NOMO-1 (cell line): ENCODE data around the gene NCAM2.
"Not testable (repeated sequence)": the region's sequence is repeated elsewhere in the genome, so short reads cannot be mapped to it uniquely, and the experiment has no call there.

Experiments used
- DNase-seq, 2 experiments: peaks; one replicate each; lab custom pipeline; 2025; ENCODE audit not compliant: unreplicated experiment in 2 of 2; lab: John Stamatoyannopoulos, UW

The NCAM2 gene

DNA sequence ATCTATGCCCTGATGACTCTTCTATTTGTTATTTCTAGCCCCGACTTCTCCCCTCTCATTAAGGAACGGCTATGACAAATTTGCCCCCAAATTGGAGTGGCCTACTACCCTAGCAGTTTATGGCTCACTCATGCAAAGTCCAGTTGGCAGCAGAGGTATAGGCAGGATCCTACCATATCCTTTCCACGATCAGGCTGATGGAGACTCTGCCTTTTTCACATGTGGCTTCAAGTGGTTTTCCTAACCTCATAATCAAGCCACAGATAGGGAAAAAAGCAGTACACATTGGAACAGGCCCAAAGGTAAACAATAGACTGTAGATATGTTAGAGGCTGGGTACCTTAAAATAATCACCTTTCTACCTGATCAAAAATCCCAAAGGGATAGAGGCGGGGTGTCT lies 292.5 kb downstream of the NCAM2 start:
- DNase-seq: no peak

- DNase-seq: no peak
Measured at GRCh38 chr21:21291883-21292569, 293.8 kb downstream of the NCAM2 start.

DNA sequence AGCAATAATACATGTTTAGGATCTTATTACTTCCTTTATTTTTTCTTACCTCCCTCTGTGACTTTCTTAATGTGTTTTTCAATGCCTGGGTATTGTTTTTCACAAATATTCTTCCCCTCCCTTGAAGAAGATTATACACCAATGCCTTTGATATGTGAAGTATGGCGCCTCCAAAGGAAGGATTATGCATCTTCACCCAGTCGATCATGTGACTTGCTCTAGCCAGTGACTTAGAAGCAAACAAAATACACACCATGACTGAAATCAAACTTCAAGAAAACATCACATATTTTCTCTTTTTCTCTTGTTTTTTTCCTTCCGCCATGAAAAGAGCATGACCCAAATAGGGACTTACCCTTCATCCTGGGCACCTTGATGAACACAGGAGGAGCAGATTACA lies 297.1 kb downstream of the NCAM2 start:
- no peak for DNase-seq

DNA sequence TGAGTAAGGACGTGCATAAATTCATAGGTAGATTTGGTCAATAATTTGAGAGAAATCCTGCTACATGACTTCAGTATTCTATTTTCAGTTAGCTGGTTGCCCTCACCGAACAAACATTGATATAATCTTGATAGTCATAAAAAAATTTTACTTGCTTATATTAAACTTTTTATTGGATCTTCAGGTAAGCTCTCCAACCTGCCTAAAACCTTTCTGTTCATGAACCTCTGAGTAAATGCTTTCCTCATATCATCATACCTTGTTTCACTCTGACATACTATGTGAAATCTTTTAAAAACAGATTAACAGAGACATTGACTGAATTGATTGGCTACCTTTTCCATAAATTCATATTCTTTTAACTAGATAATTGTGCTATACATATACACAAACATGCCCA lies 299.0 kb downstream of the NCAM2 start:
- no peak for DNase-seq

GRCh38 chr21:21301013-21301412 lies 302.8 kb downstream of the NCAM2 start:
- DNase-seq: no peak

- no peak for DNase-seq
Measured at GRCh38 chr21:21309510-21309909, 311.3 kb downstream of the NCAM2 start.

DNA sequence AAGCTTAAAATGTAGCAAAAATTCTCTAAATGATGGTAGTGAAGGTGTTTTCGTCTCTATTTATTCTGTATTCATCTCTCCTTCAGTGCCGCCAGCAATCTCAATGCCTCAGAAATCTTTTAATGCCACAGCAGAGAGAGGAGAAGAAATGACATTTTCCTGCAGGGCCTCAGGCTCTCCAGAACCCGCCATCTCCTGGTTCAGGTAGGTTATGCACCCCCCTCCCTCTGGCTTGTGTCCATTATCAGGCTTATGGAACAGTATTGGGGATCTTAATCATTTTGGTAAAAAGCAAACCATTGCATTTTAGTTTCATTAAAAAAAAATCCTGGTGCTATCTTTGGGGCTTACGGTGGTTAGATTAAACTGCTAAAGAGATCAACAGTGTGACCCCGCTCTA lies 326.1 kb downstream of the NCAM2 start:
- no peak for DNase-seq

GRCh38 chr21:21332492-21332891 lies 334.3 kb downstream of the NCAM2 start:
- no peak for DNase-seq

- DNase-seq: no peak
Measured at GRCh38 chr21:21341041-21341440, 342.8 kb downstream of the NCAM2 start.

DNA sequence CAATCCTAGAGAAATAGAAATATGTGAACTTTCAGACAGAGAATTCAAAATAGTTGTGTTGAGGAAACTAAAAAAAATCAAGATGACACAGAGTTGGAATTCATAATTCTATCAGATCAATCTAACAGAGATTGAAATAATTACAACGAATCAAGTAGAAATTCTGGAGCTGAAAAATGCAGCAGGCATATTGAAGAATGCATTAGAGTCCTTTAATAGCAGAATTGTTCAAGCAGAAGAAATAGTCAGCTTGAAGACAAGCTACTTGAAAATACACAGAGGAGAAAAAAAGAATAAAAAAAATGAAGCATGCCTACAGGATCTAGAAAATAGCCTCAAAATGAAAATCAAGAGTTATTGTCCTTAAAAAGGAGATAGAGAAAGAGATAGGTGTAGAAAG lies 347.1 kb downstream of the NCAM2 start:
- DNase-seq: no peak

GRCh38 chr21:21345872-21346271 lies 347.7 kb downstream of the NCAM2 start:
- DNase-seq: no peak

DNA sequence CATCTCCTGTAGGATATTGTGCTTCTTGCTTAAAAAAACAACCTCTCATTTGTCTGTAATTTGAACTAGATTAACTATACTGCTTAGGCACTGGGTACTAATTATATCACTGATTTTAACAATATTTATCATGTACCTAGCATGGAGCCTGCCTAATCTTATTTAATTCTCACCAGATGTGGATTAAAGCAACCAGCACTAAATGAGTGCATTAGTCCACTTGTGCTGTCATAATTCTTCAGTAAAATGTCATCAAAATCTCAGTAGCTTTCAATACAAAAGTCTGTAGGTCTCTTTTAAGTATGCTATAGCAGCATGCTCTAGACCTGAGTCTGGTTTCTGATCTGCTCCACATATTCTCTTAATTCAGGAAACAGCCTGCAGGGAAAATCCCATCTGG lies 368.1 kb downstream of the NCAM2 start:
- no peak for DNase-seq

DNA sequence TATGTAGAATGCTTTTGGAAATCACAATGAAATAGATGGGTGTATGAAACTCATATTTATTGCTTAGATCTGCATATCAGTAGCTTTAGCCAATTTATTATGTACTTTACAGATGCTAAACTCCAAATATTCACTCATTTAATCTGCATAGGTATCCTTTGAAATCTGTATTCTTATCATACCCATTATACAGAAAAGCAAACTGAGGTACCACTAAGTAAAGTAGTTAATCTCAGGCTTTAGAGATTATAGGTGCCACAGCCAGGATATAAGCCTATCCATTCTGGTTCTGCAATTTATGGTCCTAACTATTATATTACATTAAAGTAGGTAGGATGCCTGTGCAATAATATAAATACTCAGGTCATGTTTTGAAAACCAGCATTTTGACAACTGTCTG lies 369.4 kb downstream of the NCAM2 start:
- no peak for DNase-seq

DNA sequence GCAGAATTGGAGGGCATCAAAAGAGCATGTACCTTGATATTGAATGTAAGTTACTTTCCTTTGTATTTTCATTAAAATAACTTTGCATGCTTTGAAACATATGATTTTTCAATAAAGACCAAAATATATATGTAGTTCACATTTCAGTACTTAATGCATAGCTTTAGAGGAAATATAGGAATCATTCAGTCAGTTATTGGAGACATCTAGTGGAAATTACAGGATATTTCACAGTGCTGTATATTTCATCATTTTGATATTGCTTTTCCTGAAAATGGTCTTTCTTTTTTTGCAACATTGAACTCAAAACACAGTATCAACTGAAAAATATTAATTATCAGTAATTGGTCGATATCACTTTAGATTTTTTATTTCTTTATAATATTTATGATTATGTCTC lies 375.8 kb downstream of the NCAM2 start:
- DNase-seq: no peak

- DNase-seq: no peak
Measured at GRCh38 chr21:21383126-21383525, 384.9 kb downstream of the NCAM2 start.

- no peak for DNase-seq
Measured at GRCh38 chr21:21384977-21385376, 386.8 kb downstream of the NCAM2 start.

GRCh38 chr21:21385404-21385803 lies 387.2 kb downstream of the NCAM2 start:
- DNase-seq: no peak

GRCh38 chr21:21387916-21388315 lies 389.7 kb downstream of the NCAM2 start:
- DNase-seq: no peak

GRCh38 chr21:21394064-21394463 lies 395.9 kb downstream of the NCAM2 start:
- no peak for DNase-seq

DNA sequence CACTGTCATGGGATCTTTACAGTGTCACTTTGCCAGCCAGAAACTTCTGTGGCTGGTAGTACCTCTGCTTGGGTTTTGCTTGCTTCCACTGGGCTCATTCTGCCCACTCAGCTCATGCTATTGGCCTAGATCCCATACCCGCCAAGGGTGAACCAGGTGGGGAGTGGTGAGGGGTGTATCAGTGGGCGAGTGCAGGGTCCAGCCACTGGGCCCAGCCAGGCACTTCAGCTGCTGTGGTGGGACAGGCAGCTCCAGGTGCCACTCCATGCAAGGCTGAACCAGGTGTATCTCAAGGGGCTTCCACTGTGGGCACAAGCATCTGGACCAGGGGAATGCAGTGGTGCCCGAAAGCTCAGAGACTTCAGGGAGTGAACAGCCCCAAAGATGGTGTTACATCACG lies 398.2 kb downstream of the NCAM2 start:
- no peak for DNase-seq

- no peak for DNase-seq
Measured at GRCh38 chr21:21397464-21397863, 399.3 kb downstream of the NCAM2 start.

- no peak for DNase-seq
Measured at GRCh38 chr21:21401444-21401843, 403.2 kb downstream of the NCAM2 start.

GRCh38 chr21:21402187-21402586 lies 404.0 kb downstream of the NCAM2 start:
- not testable (repeated sequence) for DNase-seq
